ENCODE results near the gene MESD. TPM values are rescaled to one million over a fixed set of nuclear protein-coding genes. Genes with fewer than 3 reads are reported as not detected.
A peak's percentile ranks its signal among the peaks of the same experiment; 100 is the strongest.

The MESD gene
- 14.9 and 16.3 TPM in 2 replicates for polyA plus RNA-seq
- 20.0 and 24.5 TPM in 2 replicates for polyA minus RNA-seq

GRCh38 chr15:80989518-80990478 is at the start of gene MESD:
MESD (minus strand) TSS chr15:80989819; CDS start chr15:80989791, 28 bp downstream.
- peak within 1 kb of the TSS; percentile 91 for H3K4me3 ChIP-seq (ENCODE audit: low read length)
- H3K9me2 ChIP-seq (ENCODE audit: insufficient read depth, low read length), result no peaks in the 10 kb centered on the region
- no peaks in the 10 kb centered on the region for H4K20me1 ChIP-seq (ENCODE audit: insufficient read depth)
- H3K9ac ChIP-seq (ENCODE audit: low read length), result peak within 1 kb of the TSS; percentile 95
- no peaks in the 10 kb centered on the region for H3K27me3 ChIP-seq (ENCODE audit: insufficient read depth, low read depth, low read length)
- peak within 1 kb of the TSS; percentile 97 for H2AFZ ChIP-seq (ENCODE audit: low read depth, low read length)
- H3K27ac ChIP-seq (ENCODE audit: low read length), result peak within 1 kb of the TSS; percentile 84
- H3F3A ChIP-seq (ENCODE audit: insufficient read depth, low read length, poor library complexity, severe bottlenecking), result no peaks in the 10 kb centered on the region
- H3K36me3 ChIP-seq (ENCODE audit: insufficient read depth, low read length), result no peaks in the 10 kb centered on the region
- no peaks in the 10 kb centered on the region for H3K9me3 ChIP-seq (ENCODE audit: low read length)
- H3K79me2 ChIP-seq (replicated peaks; ENCODE audit: insufficient read depth, low read length), result peaks cover 42% of the 10 kb centered on the region
- peak; percentile 90 for TF ChIP-seq TAF1 (IDR thresholded peaks at IDR 0.05; ENCODE audit: low read depth)
- TF ChIP-seq CTCF (IDR thresholded peaks at IDR 0.05; ENCODE audit: poor library complexity, severe bottlenecking), result no peak
- peak; percentile 35 for TF ChIP-seq EP300 (conservative IDR thresholded peaks at IDR 0.05; ENCODE audit: poor library complexity, severe bottlenecking)
- TF ChIP-seq SMC3 (conservative IDR thresholded peaks at IDR 0.05; ENCODE audit: poor library complexity), result no peak
- TF ChIP-seq RAD21 (conservative IDR thresholded peaks at IDR 0.05), result no peak
- TF ChIP-seq POLR2AphosphoS5 (IDR thresholded peaks at IDR 0.05), result peak; percentile 96
- TF ChIP-seq EZH2 (IDR thresholded peaks at IDR 0.05; ENCODE audit: borderline replicate concordance, insufficient read depth, low read length, poor library complexity, severe bottlenecking), result no peak
- peak; percentile 86 for TF ChIP-seq MXI1 (conservative IDR thresholded peaks at IDR 0.05; ENCODE audit: poor library complexity, severe bottlenecking)
- TF ChIP-seq REST (IDR thresholded peaks at IDR 0.05; ENCODE audit: borderline replicate concordance), result peak; percentile 90
- peak within 1 kb of the TSS; percentile 94 for H3K4me2 ChIP-seq (ENCODE audit: low read length)

GRCh38 chr15:81038975-81039607 is 49.5 kb upstream of the MESD start:
- no peaks in the 10 kb centered on the region for H3K9me2 ChIP-seq (ENCODE audit: insufficient read depth, low read length)
- no peak overlapping the region for H3K4me2 ChIP-seq (ENCODE audit: low read length)
- H3F3A ChIP-seq (ENCODE audit: insufficient read depth, low read length, poor library complexity, severe bottlenecking), result no peaks in the 10 kb centered on the region
- H3K9ac ChIP-seq (ENCODE audit: low read length), result no peak overlapping the region
- no peaks in the 10 kb centered on the region for H3K9me3 ChIP-seq (ENCODE audit: low read length)
- no peak overlapping the region for H3K27ac ChIP-seq (ENCODE audit: low read length)
- H3K36me3 ChIP-seq (ENCODE audit: insufficient read depth, low read length), result no peaks in the 10 kb centered on the region
- H3K4me3 ChIP-seq (ENCODE audit: low read length), result no peak overlapping the region
- H2AFZ ChIP-seq (ENCODE audit: low read depth, low read length), result no peak overlapping the region
- H4K20me1 ChIP-seq (ENCODE audit: insufficient read depth), result no peaks in the 10 kb centered on the region
- H3K27me3 ChIP-seq (ENCODE audit: insufficient read depth, low read depth, low read length), result no peaks in the 10 kb centered on the region
- TF ChIP-seq EZH2 (IDR thresholded peaks at IDR 0.05; ENCODE audit: borderline replicate concordance, insufficient read depth, low read length, poor library complexity, severe bottlenecking) (no peak), EP300 (conservative IDR thresholded peaks at IDR 0.05; ENCODE audit: poor library complexity, severe bottlenecking) (no peak), POLR2AphosphoS5 (IDR thresholded peaks at IDR 0.05) (no peak), SMC3 (conservative IDR thresholded peaks at IDR 0.05; ENCODE audit: poor library complexity) (no peak), RAD21 (conservative IDR thresholded peaks at IDR 0.05) (no peak), REST (IDR thresholded peaks at IDR 0.05; ENCODE audit: borderline replicate concordance) (no peak), MXI1 (conservative IDR thresholded peaks at IDR 0.05; ENCODE audit: poor library complexity, severe bottlenecking) (no peak), CTCF (IDR thresholded peaks at IDR 0.05; ENCODE audit: poor library complexity, severe bottlenecking) (no peak), TAF1 (IDR thresholded peaks at IDR 0.05; ENCODE audit: low read depth) (no peak)
- no peaks in the 10 kb centered on the region for H3K79me2 ChIP-seq (replicated peaks; ENCODE audit: insufficient read depth, low read length)
